Fibroblast of the aortic adventitia (primary cell): Measurements from ENCODE around the gene OPCML. TPM values are rescaled to one million over a fixed set of nuclear protein-coding genes. Genes with fewer than 3 reads are reported as not detected.

Experiments used
- DNase-seq: peaks from one replicate; pipeline ENCODE4 v3.0.0-alpha.2; 2010; ENCODE audit warnings: low read depth
- H3K4me3 ChIP-seq: 2 replicates; pipeline ENCODE4 v1.5.1; 2011; ENCODE audit warnings: low read depth, mild to moderate bottlenecking, control low read depth, low read length, moderate library complexity
- total RNA-seq: library from RNA; depleted of rRNA; stranded (reverse); fragments of >200 nt; gene quantifications from 2 replicates; pipeline ENCODE4 v1.2.3, GENCODE V29; 2012; ENCODE audit warnings: low replicate concordance
- TF ChIP-seq, protein P1 (sequence below): IDR thresholded peaks from 2 replicates; pipeline ENCODE4 v1.5.1; 2011; ENCODE audit warnings: mild to moderate bottlenecking, low read length, control low read depth, inconsistent platforms; ENCODE audit not compliant: insufficient read depth

The OPCML gene
- total RNA-seq, 1 donor, result 0.18 TPM

DNA sequence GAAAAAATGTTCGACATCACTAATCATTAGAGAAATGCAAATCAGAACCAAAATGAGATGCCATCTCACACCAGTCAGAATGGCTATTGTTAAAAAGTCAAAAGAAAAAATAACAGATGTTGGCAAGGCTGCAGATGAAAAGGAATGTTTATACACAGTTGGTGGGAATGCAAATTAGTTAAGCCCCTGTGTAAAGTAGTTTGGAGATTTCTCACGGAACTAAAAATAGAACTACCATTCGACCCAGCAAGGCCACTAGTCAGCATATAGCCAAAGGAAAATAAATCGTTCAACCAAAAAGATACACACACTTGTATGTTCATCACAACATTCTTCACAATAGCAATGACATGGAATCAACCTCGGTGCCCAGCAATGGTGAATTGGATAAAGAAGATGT lies 503.2 kb downstream of the OPCML start:
- no peak overlapping the region for H3K4me3 ChIP-seq
- no peak for DNase-seq
- TF ChIP-seq, protein P1, sequence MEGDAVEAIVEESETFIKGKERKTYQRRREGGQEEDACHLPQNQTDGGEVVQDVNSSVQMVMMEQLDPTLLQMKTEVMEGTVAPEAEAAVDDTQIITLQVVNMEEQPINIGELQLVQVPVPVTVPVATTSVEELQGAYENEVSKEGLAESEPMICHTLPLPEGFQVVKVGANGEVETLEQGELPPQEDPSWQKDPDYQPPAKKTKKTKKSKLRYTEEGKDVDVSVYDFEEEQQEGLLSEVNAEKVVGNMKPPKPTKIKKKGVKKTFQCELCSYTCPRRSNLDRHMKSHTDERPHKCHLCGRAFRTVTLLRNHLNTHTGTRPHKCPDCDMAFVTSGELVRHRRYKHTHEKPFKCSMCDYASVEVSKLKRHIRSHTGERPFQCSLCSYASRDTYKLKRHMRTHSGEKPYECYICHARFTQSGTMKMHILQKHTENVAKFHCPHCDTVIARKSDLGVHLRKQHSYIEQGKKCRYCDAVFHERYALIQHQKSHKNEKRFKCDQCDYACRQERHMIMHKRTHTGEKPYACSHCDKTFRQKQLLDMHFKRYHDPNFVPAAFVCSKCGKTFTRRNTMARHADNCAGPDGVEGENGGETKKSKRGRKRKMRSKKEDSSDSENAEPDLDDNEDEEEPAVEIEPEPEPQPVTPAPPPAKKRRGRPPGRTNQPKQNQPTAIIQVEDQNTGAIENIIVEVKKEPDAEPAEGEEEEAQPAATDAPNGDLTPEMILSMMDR, result no peak

DNA sequence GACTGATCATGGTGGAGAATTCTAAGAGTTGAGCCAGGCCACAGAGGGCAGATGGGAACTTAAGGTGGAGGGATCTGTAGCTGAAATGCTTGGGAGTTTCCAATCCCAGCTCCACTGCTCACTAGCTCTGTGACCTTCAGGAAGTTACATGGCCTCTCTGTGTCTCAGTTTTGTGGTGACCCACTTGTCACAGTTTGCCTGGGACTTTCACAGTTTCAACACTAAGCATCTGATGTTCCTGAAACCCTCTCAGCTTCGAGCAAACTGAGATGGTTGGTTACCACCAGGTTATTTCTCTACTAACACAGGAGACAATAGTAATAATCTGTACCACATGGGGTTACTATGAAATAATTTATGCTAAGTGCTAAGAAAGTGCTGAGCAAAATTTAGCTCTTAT lies 505.3 kb downstream of the OPCML start:
- H3K4me3 ChIP-seq, result no peak overlapping the region
- no peak for DNase-seq
- TF ChIP-seq, protein P1, result no peak

DNA sequence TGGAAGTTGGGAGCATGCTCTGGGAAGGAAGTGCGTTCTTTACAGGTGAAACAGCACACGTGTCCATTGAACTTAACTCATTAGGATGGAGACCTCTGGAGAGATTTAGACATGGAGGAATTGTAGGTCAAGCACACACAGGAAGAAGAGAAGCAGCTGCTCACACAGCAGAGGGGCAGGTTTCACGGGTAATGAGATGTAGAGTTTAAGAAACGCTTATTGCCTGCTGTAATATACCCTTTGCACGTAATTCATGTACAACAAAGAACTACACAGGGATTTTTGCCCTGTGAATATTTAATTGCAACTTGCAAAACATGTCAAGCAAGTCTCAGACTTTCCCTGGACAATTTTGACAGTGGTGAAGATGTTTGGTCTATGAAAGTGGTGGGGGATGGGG lies 508.0 kb downstream of the OPCML start:
- TF ChIP-seq, protein P1, result no peak
- DNase-seq, result no peak
- no peak overlapping the region for H3K4me3 ChIP-seq

DNA sequence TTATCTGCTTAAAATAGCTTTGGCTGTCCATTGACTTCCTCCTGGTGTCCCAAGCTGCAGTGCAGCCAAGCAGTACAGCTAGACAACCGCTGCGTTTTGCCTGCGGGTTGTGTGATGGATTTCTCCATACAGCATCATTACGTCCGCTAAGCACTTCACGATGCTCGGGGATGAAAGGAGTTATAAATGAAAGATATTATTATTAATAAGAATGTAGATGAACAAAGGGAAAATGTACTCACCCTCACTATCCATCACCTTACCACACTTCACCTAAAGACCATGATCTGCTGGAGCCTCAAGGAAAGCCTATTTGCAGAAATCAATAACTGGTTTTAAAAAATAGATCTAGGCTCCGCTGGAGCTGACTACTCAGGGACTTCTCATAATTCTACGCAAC lies 509.1 kb downstream of the OPCML start:
- TF ChIP-seq, protein P1, result no peak

DNA sequence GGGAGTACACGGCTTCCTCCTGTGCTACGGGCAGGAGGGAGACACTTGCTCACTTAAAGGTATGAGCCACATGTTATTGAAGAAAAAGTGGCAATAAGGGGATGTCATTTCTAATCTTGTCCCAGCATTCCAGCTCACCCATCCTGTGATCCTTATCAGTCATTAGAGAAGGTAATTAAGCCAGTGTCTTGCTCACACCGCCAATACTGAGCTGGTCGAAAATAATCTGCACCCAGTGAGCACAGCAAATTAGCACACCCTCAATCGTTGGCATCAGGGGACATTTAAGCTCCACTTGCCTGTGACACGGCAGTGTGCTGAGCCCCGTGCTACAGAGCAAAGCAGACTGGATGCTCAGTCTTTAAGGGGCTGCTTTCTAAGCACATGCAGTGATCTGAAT lies 510.7 kb downstream of the OPCML start:
- no peak overlapping the region for H3K4me3 ChIP-seq
- TF ChIP-seq, protein P1, result no peak
- no peak for DNase-seq

More for the DNA sequence above, 509.1 kb downstream of the OPCML start:
- H3K4me3 ChIP-seq, result no peak overlapping the region
- DNase-seq, result no peak

DNA sequence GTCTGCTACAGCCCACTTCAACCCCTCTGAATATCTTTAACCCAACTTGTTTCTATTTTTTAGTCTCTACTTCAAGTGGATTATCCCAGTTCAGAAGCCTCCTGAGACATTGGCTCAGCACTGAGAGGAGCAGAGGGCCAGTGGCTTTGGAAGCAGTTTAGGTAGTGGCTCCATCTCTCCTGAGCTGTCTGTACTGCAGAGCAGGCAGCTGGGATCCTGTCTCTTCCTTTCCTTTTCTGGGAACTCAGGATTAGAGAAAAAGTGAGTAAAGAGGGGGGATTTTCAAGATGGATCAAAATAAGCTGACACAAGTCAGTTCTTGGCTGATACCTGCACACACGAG lies 512.0 kb downstream of the OPCML start:
- TF ChIP-seq, protein P1, result no peak
- no peak overlapping the region for H3K4me3 ChIP-seq
- no peak for DNase-seq

DNA sequence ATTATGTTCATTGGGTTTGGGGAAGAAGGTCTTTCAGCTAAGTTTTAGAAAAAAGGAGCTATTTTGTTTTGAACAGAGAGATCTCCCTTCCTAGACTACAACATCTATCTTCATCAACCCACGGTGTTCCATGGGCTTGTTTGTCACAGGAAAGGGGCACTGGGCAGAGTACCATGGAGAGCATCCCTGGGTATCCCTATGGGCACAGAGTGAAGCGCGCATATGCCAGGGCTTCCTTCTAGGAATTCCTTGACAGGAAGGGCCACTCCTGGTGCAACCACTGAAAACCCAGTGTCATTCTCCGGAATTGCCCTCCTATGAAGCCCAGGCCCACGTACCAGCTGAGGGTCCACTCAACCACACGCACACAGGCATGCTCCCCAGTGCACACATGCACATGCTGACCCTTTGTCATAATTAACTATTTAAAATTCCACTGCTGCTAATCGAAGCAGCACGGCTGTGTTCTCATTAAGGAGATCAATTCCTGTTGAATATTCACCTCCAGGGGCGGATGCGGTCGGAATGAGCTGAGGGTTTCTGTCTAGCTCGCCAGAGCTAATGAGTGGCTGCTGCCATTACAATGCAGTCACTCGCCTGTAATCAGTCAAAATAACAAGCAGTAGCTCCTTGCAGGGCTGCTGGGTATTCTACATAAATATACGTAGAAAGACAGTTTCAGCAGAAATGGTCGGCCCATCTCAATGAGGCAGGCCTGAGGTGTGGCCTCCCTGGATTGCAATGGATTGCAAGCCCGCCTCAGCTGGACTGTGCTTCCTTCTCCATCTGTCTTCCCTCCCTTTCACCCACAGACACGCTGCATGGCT lies 512.5 kb downstream of the OPCML start:
- no peak overlapping the region for H3K4me3 ChIP-seq
- TF ChIP-seq, protein P1, result no peak
- DNase-seq, result no peak
